Lung (tissue), 12 donors: ENCODE results near the gene SDF4. TPM values are rescaled to one million over a fixed set of nuclear protein-coding genes. Genes with fewer than 3 reads are reported as not detected.

Experiments
- ATAC-seq: fragments of 200-7000 bp; cut with Tn5 transposase; one replicate; pipeline ENCODE4 v1.9.1; 2020; ENCODE audit warnings: moderate number of reproducible peaks; ENCODE audit not compliant: insufficient read depth, low FRiP score
- DNase-seq, 3 donors: peaks; one replicate each; pipeline ENCODE4 v3.0.0-alpha.2; 2013 to 2017
- H3K27ac ChIP-seq, 2 donors: one replicate each; pipeline ENCODE4 v1.5.1; 2013; ENCODE audit warnings: mild to moderate bottlenecking in 2 of 2, moderate library complexity in 2 of 2, control low read depth in 1 of 2, inconsistent platforms in 1 of 2, low read depth in 1 of 2, low read length in 1 of 2
- H3K27me3 ChIP-seq, 3 donors: one replicate each; pipeline ENCODE4 v1.5.1; 2013; ENCODE audit warnings: low read length in 2 of 3; ENCODE audit not compliant: control insufficient read depth in 3 of 3, insufficient read depth in 3 of 3
- H3K36me3 ChIP-seq, 4 donors: one replicate each; pipeline ENCODE4 v1.5.1; 2013; ENCODE audit warnings: low read length in 4 of 4, mild to moderate bottlenecking in 1 of 4, moderate library complexity in 1 of 4; ENCODE audit not compliant: control insufficient read depth in 4 of 4, insufficient read depth in 4 of 4
- H3K4me1 ChIP-seq, 5 donors: one replicate each; pipeline ENCODE4 v1.5.1; 2013; ENCODE audit warnings: low read length in 5 of 5, mild to moderate bottlenecking in 2 of 5, moderate library complexity in 1 of 5; ENCODE audit not compliant: control insufficient read depth in 5 of 5, insufficient read depth in 5 of 5
- H3K4me3 ChIP-seq: one replicate; pipeline ENCODE4 v1.5.1; 2013; ENCODE audit warnings: mild to moderate bottlenecking, control low read depth, moderate library complexity
- H3K9ac ChIP-seq, 2 donors: one replicate each; pipeline ENCODE4 v1.5.1; 2013; ENCODE audit warnings: low read length in 2 of 2, control low read depth in 1 of 2; ENCODE audit not compliant: insufficient read depth in 1 of 2
- H3K9me3 ChIP-seq, 4 donors: one replicate each; pipeline ENCODE4 v1.5.1; 2013; ENCODE audit warnings: low read length in 3 of 4, mild to moderate bottlenecking in 1 of 4, moderate library complexity in 1 of 4; ENCODE audit not compliant: control insufficient read depth in 4 of 4, insufficient read depth in 3 of 4
- WGBS, 2 donors: extraction: QIAGEN DNeasy Blood & Tissue Kit; methylation state at CpG; one replicate each; pipeline ENCODE4 v1.1.7; 2013; 5-methylcytosine and 5-hydroxymethylcytosine counted together
- polyA plus RNA-seq, 2 donors: library from polyadenylated mRNA; stranded (reverse); fragments of 200-250 nt; gene quantifications; one replicate each; pipeline ENCODE4 v1.2.1, GENCODE V29; 2013
- total RNA-seq, 2 donors: library from RNA; depleted of rRNA in 1 of 2; stranded (reverse); fragments of >200 nt in 1 of 2; gene quantifications; one replicate each; pipeline ENCODE4 v1.2.1, GENCODE V29; 2014 to 2021
- TF ChIP-seq, protein P1 (sequence below): IDR thresholded peaks from 2 replicates; pipeline ENCODE4 v1.5.1; 2012; ENCODE audit warnings: mild to moderate bottlenecking; ENCODE audit errors: control extremely low read depth, extremely low read depth
- donor health status: control.
- donor health status: control.
- donor health status: Bipolar disorder and iron deficiency.
- donor health status: healthy.
- donor health status: DM: yes; HTN: yes; CAD: no.

Gene SDF4
- total and polyA plus RNA-seq, 4 donors = 65.7 to 189 (median 143) TPM

GRCh38 chr1:1213345-1214265 lies 18.2 kb downstream of the SDF4 start, which contains the start of gene TNFRSF4:
TNFRSF4 (minus strand) TSS chr1:1214153; CDS start chr1:1214127, 26 bp downstream.
- no peak within 1 kb of the TSS for H3K9ac ChIP-seq
- no peak for ATAC-seq

DNA sequence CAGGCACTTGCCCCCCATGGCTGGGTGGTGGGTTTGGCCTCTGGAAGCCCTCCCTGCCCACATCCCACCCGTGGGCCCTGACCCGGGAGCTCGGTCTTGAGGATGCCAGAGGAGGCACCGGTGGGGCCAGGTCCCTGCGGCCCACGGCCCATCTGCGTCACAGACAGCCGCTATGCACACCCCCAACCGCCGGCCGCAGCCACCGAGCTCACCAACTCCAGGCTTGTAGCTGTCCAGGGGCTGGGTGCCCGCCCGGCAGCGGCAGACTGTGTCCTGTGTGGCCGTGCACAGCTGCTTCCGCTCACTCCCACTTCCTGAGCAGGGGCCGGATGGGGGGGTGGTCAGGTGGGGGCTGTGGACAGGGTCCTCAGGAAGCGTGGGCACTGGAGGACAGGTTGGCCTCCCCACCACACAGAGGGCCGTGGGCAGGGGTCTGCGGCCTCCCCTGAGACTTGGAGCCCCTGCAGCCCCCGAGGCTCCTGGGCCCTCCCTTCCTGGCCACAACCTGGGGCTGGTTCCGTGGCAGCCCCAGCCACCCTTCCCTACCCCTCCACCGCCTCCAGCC lies 18.9 kb downstream of the SDF4 start:
- peak; percentile 49 to 65 (median 57) for DNase-seq

More at GRCh38 chr1:1213345-1214265, 18.2 kb downstream of the SDF4 start, which contains the start of gene TNFRSF4:
- peaks cover 0 to 29% (median 0%) of the 10 kb centered on the region in 5 donors for H3K4me1 ChIP-seq
- peak within 1 kb of the TSS; percentile 33 for H3K4me3 ChIP-seq
- no peak for DNase-seq
- peaks cover 0 to 2% (median 0%) of the 10 kb centered on the region in 4 donors for H3K9me3 ChIP-seq
- WGBS, 2 donors = 28 to 37% methylated on average over 43 to 56 of the region's 56 CpGs
- peaks cover 5 to 30% (median 8%) of the 10 kb centered on the region in 4 donors for H3K36me3 ChIP-seq
- H3K27me3 ChIP-seq = peaks cover 0 to 2% (median 0%) of the 10 kb centered on the region in 3 donors
- TF ChIP-seq, protein P1, sequence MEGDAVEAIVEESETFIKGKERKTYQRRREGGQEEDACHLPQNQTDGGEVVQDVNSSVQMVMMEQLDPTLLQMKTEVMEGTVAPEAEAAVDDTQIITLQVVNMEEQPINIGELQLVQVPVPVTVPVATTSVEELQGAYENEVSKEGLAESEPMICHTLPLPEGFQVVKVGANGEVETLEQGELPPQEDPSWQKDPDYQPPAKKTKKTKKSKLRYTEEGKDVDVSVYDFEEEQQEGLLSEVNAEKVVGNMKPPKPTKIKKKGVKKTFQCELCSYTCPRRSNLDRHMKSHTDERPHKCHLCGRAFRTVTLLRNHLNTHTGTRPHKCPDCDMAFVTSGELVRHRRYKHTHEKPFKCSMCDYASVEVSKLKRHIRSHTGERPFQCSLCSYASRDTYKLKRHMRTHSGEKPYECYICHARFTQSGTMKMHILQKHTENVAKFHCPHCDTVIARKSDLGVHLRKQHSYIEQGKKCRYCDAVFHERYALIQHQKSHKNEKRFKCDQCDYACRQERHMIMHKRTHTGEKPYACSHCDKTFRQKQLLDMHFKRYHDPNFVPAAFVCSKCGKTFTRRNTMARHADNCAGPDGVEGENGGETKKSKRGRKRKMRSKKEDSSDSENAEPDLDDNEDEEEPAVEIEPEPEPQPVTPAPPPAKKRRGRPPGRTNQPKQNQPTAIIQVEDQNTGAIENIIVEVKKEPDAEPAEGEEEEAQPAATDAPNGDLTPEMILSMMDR = no peak
- peak within 1 kb of the TSS; percentile 51 to 69 for H3K27ac ChIP-seq

DNA sequence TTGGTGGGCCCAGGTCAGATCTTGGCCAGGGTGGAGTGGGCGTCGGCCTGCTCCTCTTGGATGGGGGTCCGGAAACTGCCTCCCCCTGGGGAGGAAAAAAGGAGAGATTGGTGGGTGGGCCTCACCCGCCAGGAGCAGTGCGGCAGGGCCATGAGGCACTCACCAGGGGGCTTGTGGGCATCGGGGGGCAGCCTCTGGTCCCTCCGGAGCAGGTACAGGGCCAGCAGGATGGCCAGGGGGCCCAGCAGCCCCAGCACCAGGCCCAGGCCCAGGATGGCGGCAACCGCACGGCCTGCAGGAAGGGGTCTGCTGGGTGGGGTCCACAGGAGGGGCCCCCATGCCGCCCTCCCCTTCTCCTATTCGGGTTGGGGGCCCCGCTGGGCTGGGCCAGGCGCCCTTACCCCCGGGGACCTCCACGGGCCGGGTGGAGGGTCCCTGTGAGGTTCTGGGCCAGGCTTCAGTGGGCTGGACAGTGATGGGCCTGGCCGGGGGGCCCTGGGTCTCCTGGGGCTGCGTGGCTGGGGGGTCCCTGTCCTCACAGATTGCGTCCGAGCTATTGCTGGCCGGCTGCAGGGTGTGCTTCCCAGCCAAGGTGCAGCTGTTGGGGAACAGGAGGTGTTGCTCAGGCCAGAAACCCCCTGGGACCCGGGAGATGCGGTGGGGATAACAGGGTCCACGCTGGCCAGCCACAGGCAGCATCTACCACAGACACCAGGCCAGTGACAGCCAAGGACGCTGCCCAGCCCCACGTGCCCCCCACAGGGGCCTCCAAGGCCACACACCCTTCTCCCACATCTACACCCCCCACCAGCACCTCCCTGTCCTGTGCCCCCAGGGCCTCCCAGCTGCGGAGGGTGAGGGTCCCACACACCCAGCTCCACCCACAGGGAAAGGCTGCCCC lies 20.0 kb downstream of the SDF4 start:
- DNase-seq = peak in 1 of 3 donors; percentile 6
- TF ChIP-seq, protein P1 = no peak
- peaks cover 3 to 12% (median 4%) of the 10 kb centered on the region in 3 donors for H3K27me3 ChIP-seq
- WGBS, 2 donors = 89 to 90% methylated on average over 25 to 28 of the region's 28 CpGs
- peaks cover 0 to 12% (median 1%) of the 10 kb centered on the region in 4 donors for H3K36me3 ChIP-seq
- no peak overlapping the region for H3K27ac ChIP-seq
- H3K4me3 ChIP-seq = peak overlapping the region; percentile 6
- ATAC-seq = no peak
- no peaks in the 10 kb centered on the region for H3K9me3 ChIP-seq
- H3K4me1 ChIP-seq = peaks cover 0 to 33% (median 0%) of the 10 kb centered on the region in 5 donors
- no peak overlapping the region for H3K9ac ChIP-seq

More for the DNA sequence above, 18.9 kb downstream of the SDF4 start:
- TF ChIP-seq, protein P1 = no peak
- H3K9me3 ChIP-seq = no peaks in the 10 kb centered on the region
- peak overlapping the region; percentile 51 to 69 for H3K27ac ChIP-seq
- H3K27me3 ChIP-seq = peaks cover 0 to 7% (median 0%) of the 10 kb centered on the region in 3 donors
- H3K4me3 ChIP-seq = peak overlapping the region; percentile 52
- H3K4me1 ChIP-seq = peaks cover 0 to 33% (median 0%) of the 10 kb centered on the region in 5 donors
- no peak for ATAC-seq
- no peak overlapping the region for H3K9ac ChIP-seq
- 18 to 32% methylated on average over 18 to 24 of the region's 24 CpGs for WGBS, 2 donors
- H3K36me3 ChIP-seq = peaks cover 0 to 23% (median 5%) of the 10 kb centered on the region in 4 donors
